Measurements from ENCODE around the gene ODR4. TPM values are rescaled to one million over a fixed set of nuclear protein-coding genes. Genes with fewer than 3 reads are reported as not detected.

Gene ODR4
- polyA plus RNA-seq, 1 donor (not counting 4 experiments of a cell fraction or from before 2014, with no cell fraction given), result 20.0 TPM

DNA sequence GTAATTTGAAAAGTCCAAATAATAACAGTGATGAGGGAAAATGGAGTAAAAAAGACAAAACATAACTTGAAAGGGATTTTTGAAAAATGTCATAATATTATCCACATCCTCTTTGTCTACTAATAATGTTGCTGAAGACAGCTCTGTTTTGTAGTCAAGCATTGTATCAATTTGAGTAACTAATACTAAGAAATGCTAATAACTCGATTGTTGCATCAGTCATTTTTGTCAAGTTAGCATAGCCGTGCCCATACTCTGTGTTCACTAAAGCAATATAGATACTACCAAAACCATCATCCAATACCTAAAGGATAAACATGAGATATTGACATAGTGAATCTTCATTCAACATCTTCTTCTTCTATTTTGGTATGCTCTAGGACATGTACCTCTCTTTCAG is 68.0 kb downstream of the ODR4 start:
- Histone ChIP-seq H3K27me3 (ENCODE audit: control insufficient read depth, extremely low read depth, insufficient read depth, low read length) (no peaks in the 10 kb centered on the region), H2AFZ (ENCODE audit: control insufficient read depth, low read length) (no peak overlapping the region), H3K9ac (ENCODE audit: control insufficient read depth, extremely low read depth, insufficient read depth, low read length) (no peak overlapping the region), H3K36me3 (ENCODE audit: control insufficient read depth in 2 of 2, extremely low read depth in 1 of 2, insufficient read depth in 2 of 2, low read length in 2 of 2) (no peaks in the 10 kb centered on the region), H3K79me2 (ENCODE audit: control insufficient read depth, insufficient read depth, low read length) (no peaks in the 10 kb centered on the region), H3K4me2 (ENCODE audit: control insufficient read depth, extremely low read depth, insufficient read depth, low read depth, low read length) (no peak overlapping the region), H3K4me3 (ENCODE audit: control insufficient read depth in 2 of 3, extremely low read depth in 1 of 3, insufficient read depth in 2 of 3, low read depth in 1 of 3, low read length in 3 of 3) (no peak overlapping the region), H3K9me1 (ENCODE audit: control insufficient read depth, extremely low read depth, insufficient read depth, low read length) (no peaks in the 10 kb centered on the region), H3K27ac (ENCODE audit: control insufficient read depth, insufficient read depth, low read length) (no peak overlapping the region), H3K9me3 (ENCODE audit: control insufficient read depth, low read depth, low read length) (no peaks in the 10 kb centered on the region), H4K20me1 (ENCODE audit: control insufficient read depth, extremely low read depth, insufficient read depth, low read length) (no peaks in the 10 kb centered on the region), H3K4me1 (ENCODE audit: control insufficient read depth, extremely low read depth, insufficient read depth, low read length) (peaks cover 14% of the 10 kb centered on the region)
- no peak for DNase-seq (ENCODE audit: low read depth, low spot score)
- dilution Hi-C loops (cut with MboI; ENCODE audit: extremely low pct_ligation_motif_present, low sequenced_read_pairs), result no loop called here
- no peak for TF ChIP-seq CTCF (optimal IDR thresholded peaks at IDR 0.05 in 1 of 3, IDR thresholded peaks at IDR 0.05 in 1 of 3, conservative IDR thresholded peaks at IDR 0.05 in 1 of 3; ENCODE audit: extremely low read depth in 1 of 3, insufficient read depth in 2 of 3, low read length in 3 of 3)
- no peak for TF ChIP-seq EZH2 (IDR thresholded peaks at IDR 0.05; ENCODE audit: low read length)
- no peak for FAIRE-seq

DNA sequence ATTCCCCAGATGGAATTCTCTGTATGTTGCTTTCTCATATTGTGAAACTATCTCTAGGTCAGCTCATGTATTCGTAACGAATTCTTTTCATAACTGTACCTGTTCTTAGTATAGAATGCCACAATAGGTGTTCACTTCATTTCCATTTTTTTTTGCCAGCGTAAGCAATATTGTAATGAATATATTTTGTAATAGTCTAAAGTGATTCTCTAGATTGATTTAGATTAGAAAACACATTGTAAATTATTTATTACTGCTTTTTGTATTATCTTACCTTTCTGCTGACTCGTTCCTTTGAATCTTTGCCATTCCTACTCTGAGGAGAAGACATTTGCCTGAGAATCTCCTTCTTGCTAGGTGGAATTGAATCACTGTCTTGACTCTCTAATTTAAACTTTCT is 70.5 kb downstream of the ODR4 start:
- no peak for DNase-seq (ENCODE audit: low read depth, low spot score)
- no peaks in the 10 kb centered on the region for H3K9me1 ChIP-seq (ENCODE audit: control insufficient read depth, extremely low read depth, insufficient read depth, low read length)
- no peak overlapping the region for H3K4me2 ChIP-seq (ENCODE audit: control insufficient read depth, extremely low read depth, insufficient read depth, low read depth, low read length)
- peaks cover 6% of the 10 kb centered on the region for H3K4me1 ChIP-seq (ENCODE audit: control insufficient read depth, extremely low read depth, insufficient read depth, low read length)
- FAIRE-seq, result no peak
- H3K27ac ChIP-seq (ENCODE audit: control insufficient read depth, insufficient read depth, low read length), result no peak overlapping the region
- no peaks in the 10 kb centered on the region for H3K27me3 ChIP-seq (ENCODE audit: control insufficient read depth, extremely low read depth, insufficient read depth, low read length)
- H3K9me3 ChIP-seq (ENCODE audit: control insufficient read depth, low read depth, low read length), result no peaks in the 10 kb centered on the region
- H3K79me2 ChIP-seq (ENCODE audit: control insufficient read depth, insufficient read depth, low read length), result no peaks in the 10 kb centered on the region
- H3K4me3 ChIP-seq (ENCODE audit: control insufficient read depth in 2 of 3, extremely low read depth in 1 of 3, insufficient read depth in 2 of 3, low read depth in 1 of 3, low read length in 3 of 3), result no peak overlapping the region
- no peak overlapping the region for H3K9ac ChIP-seq (ENCODE audit: control insufficient read depth, extremely low read depth, insufficient read depth, low read length)
- no peaks in the 10 kb centered on the region for H3K36me3 ChIP-seq (ENCODE audit: control insufficient read depth in 2 of 2, extremely low read depth in 1 of 2, insufficient read depth in 2 of 2, low read length in 2 of 2)
- dilution Hi-C loops (cut with MboI; ENCODE audit: extremely low pct_ligation_motif_present, low sequenced_read_pairs), result no loop called here
- no peaks in the 10 kb centered on the region for H4K20me1 ChIP-seq (ENCODE audit: control insufficient read depth, extremely low read depth, insufficient read depth, low read length)
- no peak overlapping the region for H2AFZ ChIP-seq (ENCODE audit: control insufficient read depth, low read length)
- TF ChIP-seq EZH2 (IDR thresholded peaks at IDR 0.05; ENCODE audit: low read length), result no peak
- no peak for TF ChIP-seq CTCF (optimal IDR thresholded peaks at IDR 0.05 in 1 of 3, IDR thresholded peaks at IDR 0.05 in 1 of 3, conservative IDR thresholded peaks at IDR 0.05 in 1 of 3; ENCODE audit: extremely low read depth in 1 of 3, insufficient read depth in 2 of 3, low read length in 3 of 3)
